GM12875 (cell line): ENCODE data around the gene COLEC12.

Experiments used
- H3K4me3 ChIP-seq: one replicate; pipeline ENCODE4 v1.5.1; 2011; ENCODE audit warnings: low read depth, low read length, control low read depth
- TF ChIP-seq, protein P1 (sequence below): IDR thresholded peaks from 2 replicates; pipeline ENCODE4 v1.5.1; 2011; ENCODE audit warnings: low read depth, mild to moderate bottlenecking, control low read depth, inconsistent platforms, low read length, moderate library complexity, borderline replicate concordance; ENCODE audit not compliant: insufficient read depth

Gene COLEC12

GRCh38 chr18:527146-527545, 26.6 kb upstream of the COLEC12 start:
- TF ChIP-seq, protein P1, sequence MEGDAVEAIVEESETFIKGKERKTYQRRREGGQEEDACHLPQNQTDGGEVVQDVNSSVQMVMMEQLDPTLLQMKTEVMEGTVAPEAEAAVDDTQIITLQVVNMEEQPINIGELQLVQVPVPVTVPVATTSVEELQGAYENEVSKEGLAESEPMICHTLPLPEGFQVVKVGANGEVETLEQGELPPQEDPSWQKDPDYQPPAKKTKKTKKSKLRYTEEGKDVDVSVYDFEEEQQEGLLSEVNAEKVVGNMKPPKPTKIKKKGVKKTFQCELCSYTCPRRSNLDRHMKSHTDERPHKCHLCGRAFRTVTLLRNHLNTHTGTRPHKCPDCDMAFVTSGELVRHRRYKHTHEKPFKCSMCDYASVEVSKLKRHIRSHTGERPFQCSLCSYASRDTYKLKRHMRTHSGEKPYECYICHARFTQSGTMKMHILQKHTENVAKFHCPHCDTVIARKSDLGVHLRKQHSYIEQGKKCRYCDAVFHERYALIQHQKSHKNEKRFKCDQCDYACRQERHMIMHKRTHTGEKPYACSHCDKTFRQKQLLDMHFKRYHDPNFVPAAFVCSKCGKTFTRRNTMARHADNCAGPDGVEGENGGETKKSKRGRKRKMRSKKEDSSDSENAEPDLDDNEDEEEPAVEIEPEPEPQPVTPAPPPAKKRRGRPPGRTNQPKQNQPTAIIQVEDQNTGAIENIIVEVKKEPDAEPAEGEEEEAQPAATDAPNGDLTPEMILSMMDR = no peak
- H3K4me3 ChIP-seq = no peak overlapping the region

DNA sequence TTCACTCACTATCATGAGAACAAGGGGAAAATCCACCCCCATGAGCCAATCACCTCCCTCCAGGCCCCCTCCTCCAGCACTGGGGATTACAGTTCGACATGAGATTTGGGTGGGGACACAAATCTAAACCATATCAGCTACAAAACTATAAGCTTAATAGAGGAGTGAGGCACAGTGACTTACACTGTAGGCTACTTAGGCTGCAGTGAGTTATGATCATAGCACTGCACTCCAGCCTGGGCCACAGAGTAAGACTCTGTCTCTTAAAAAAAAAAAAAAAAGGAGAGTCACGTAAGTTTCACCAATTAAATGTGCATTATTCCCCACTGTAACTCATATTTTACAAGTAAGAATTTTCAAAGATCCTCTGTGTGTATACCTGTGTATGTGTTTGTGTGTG, 26.2 kb upstream of the COLEC12 start:
- H3K4me3 ChIP-seq = no peak overlapping the region
- TF ChIP-seq, protein P1 = no peak

DNA sequence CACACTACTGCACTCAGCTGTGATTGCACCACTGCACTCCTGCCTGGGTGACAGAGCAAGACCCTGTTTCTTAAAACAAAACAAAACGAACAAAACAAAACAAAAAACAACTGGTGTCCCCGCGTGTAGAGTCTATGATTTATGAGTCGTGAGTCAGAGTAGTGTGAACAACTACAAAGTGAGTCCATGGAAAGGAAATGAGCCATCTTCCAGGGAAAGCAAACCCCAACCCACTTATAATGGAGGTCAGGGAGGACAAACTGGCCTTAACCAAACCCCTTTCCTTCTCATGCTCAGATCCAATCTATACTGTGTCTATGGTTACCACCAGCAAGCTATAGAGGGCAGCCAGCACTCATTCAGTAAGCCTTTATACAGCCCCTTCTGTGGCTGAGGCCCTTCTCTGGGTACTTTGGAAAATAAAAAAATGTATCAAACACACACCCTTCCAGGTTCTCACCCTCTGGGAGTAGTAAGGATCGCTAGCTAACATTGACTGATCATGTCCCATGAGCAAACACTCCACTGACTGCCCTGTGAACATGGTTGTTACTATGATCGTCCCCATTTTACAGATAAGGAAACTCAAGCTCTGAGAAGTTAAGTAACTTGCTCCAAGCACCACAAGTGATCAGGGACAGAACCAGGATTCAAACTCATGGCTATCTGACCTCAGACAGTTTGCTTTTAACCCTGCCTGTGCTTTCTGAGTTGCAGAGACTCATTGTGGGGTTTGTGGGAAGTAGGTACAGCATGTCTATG, 24.7 kb upstream of the COLEC12 start:
- TF ChIP-seq, protein P1 = no peak
- no peak overlapping the region for H3K4me3 ChIP-seq

- no peak overlapping the region for H3K4me3 ChIP-seq
- TF ChIP-seq, protein P1 = no peak
Observed at GRCh38 chr18:524466-524865, 24.0 kb upstream of the COLEC12 start.

DNA sequence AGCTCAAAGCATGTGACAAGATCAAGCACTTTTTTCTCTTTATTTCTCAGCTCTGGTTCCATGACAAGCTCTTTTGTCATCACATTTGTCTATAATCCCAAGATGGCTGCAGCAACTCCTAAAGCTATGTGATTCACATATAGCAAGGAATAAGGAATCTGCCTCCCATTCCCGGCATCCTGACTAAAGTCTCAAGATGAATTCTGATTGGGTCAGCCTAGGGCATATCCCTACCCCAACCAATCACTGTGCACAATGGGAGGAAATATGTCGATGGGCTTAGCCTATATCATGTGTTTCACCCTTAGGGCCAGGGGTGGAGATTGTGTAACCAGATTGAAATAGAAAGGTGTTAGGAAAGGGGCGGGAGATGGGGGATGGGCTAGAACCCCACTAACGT, 23.1 kb upstream of the COLEC12 start:
- TF ChIP-seq, protein P1 = no peak
- no peak overlapping the region for H3K4me3 ChIP-seq

- TF ChIP-seq, protein P1 = no peak
- no peak overlapping the region for H3K4me3 ChIP-seq
Observed at GRCh38 chr18:519019-519879, 18.7 kb upstream of the COLEC12 start.
